K562 (cell line): ENCODE results near the gene R3HDM1. TPM values are rescaled to one million over a fixed set of nuclear protein-coding genes. Genes with fewer than 3 reads are reported as not detected.
"Not testable (repeated sequence)": the region's sequence is repeated elsewhere in the genome, so short reads cannot be mapped to it uniquely, and the experiment has no call there.

Experiments used
- ATAC-seq: fragments of 200-7000 bp; cut with Tn5 transposase; 3 replicates; pipeline ENCODE4 v1.9.1; 2020; ENCODE audit warnings: moderate library complexity
- BruUV-seq: library from RNA; stranded (reverse); fragments of 400-500 nt; replicated peaks from 2 replicates; lab custom pipeline; 2021; lab: Mats Ljungman, UMichigan
- CTCF ChIA-PET: fragments of 300-600 bp; formaldehyde crosslinking; extraction: SDS; loops from one replicate; lab custom pipeline; 2021; ENCODE audit warnings: low intra/inter-chr PET ratio; lab: Yijun Ruan, JAX
- POLR2A ChIA-PET: fragments of 300-600, 350-650 bp; sonication (Branson Sonifier 250); formaldehyde crosslinking; extraction: SDS; loops from one replicate; lab custom pipeline; 2021; ENCODE audit warnings: antibody characterized with exemption, inconsistent platforms; lab: Yijun Ruan, JAX
- DNase-seq, 4 experiments: peaks; one replicate each; pipeline versions ENCODE4 v3.0.0 to v3.0.0-alpha.2; 2011 to 2018; ENCODE audit warnings: low spot score in 3 of 4, mixed read lengths in 3 of 4; ENCODE audit errors: extremely low read depth in 1 of 4
- FAIRE-seq: peaks from 2 replicates; lab custom pipeline; 2011; peaks lifted over from hg19 to GRCh38; lab: Jason Lieb, UNC
- H2AFZ ChIP-seq: 2 replicates; pipeline ENCODE4 v1.6.0; 2011; ENCODE audit warnings: low read depth, low read length, control low read depth, inconsistent platforms
- H3K27ac ChIP-seq: fragments of 200-600 bp; 3 replicates; pipeline ENCODE4 v1.8.0; 2011; ENCODE audit warnings: low read depth, mild to moderate bottlenecking, control low read depth, inconsistent platforms, low read length, moderate library complexity, mixed read lengths; ENCODE audit errors: extremely low read depth
- H3K27me3 ChIP-seq, 2 experiments: fragments of 300-600 bp in 1 of 2; 2 replicates in 1 of 2; 3 replicates in 1 of 2; pipeline versions ENCODE4 v1.6.0 to v1.8.0; 2011; ENCODE audit warnings: inconsistent platforms in 2 of 2, low read length in 2 of 2, mild to moderate bottlenecking in 1 of 2, mixed read lengths in 1 of 2, moderate library complexity in 1 of 2; ENCODE audit not compliant: control insufficient read depth in 2 of 2, insufficient read depth in 2 of 2
- H3K36me3 ChIP-seq: fragments of 300-600 bp; 3 replicates; pipeline ENCODE4 v1.8.0; 2011; ENCODE audit warnings: mild to moderate bottlenecking, low read length, inconsistent platforms; ENCODE audit not compliant: control insufficient read depth, insufficient read depth
- H3K4me1 ChIP-seq, 2 experiments: fragments of 200-600 bp in 1 of 2; replicated peaks in 1 of 2; 2 replicates in 1 of 2; 3 replicates in 1 of 2; pipeline versions ENCODE4 v1.5.1 to v1.8.0; 2011; ENCODE audit warnings: inconsistent platforms in 2 of 2, low read length in 2 of 2, mild to moderate bottlenecking in 1 of 2, mixed read lengths in 1 of 2, moderate library complexity in 1 of 2; ENCODE audit not compliant: control insufficient read depth in 2 of 2, insufficient read depth in 2 of 2
- H3K4me2 ChIP-seq: 2 replicates; pipeline ENCODE4 v1.6.1; 2011; ENCODE audit warnings: low read length, control low read depth, inconsistent platforms, mixed read lengths; ENCODE audit not compliant: insufficient read depth
- H3K4me3 ChIP-seq: fragments of 200-600 bp; sonication (generic), shearing (Covaris generic); 2 replicates; pipeline ENCODE4 v1.5.1; 2016; ENCODE audit warnings: control low read depth, inconsistent platforms
- H3K79me2 ChIP-seq: fragments of 200-600 bp; 3 replicates; pipeline ENCODE4 v1.8.0; 2011; ENCODE audit warnings: low read length, inconsistent platforms; ENCODE audit not compliant: control insufficient read depth, insufficient read depth
- H3K9ac ChIP-seq, 2 experiments: 2 replicates each; pipeline versions ENCODE4 v1.6.0 to v1.6.1; 2011; ENCODE audit warnings: low read depth in 2 of 2, low read length in 2 of 2, control low read depth in 1 of 2, inconsistent platforms in 1 of 2, mild to moderate bottlenecking in 1 of 2, mixed read lengths in 1 of 2; ENCODE audit not compliant: insufficient read depth in 1 of 2
- H3K9me1 ChIP-seq: one replicate; pipeline ENCODE4 v1.6.0; 2011; ENCODE audit warnings: inconsistent platforms, mild to moderate bottlenecking, low read length, moderate library complexity; ENCODE audit not compliant: control insufficient read depth, insufficient read depth
- H3K9me3 ChIP-seq: replicated peaks from 2 replicates; pipeline ENCODE4 v1.5.1; 2011; ENCODE audit warnings: low read depth, low read length, inconsistent platforms; ENCODE audit not compliant: control insufficient read depth, insufficient read depth
- H4K20me1 ChIP-seq: replicated peaks from 2 replicates; pipeline ENCODE4 v1.6.1; 2011; ENCODE audit warnings: low read length, inconsistent platforms, mixed read lengths; ENCODE audit not compliant: control insufficient read depth, insufficient read depth
- BRF1 ChIP-seq: IDR thresholded peaks from 3 replicates; pipeline ENCODE4 v1.6.1; 2011; ENCODE audit warnings: borderline replicate concordance, mild to moderate bottlenecking; ENCODE audit not compliant: insufficient read length; ENCODE audit errors: extremely low read depth
- MBD2 ChIP-seq: sonication (generic); IDR thresholded peaks from 2 replicates; pipeline ENCODE4 v1.6.1; 2016; ENCODE audit warnings: low read depth, borderline replicate concordance
- U2AF2 ChIP-seq: fragments of 200-400 bp; formaldehyde crosslinking; optimal IDR thresholded peaks from 2 replicates; pipeline ENCODE3; 2017; ENCODE audit warnings: low read depth, mild to moderate bottlenecking, low read length
- ZNF324 ChIP-seq: fragments of 250-450 bp; sonication (Bioruptor Pico); IDR thresholded peaks from 2 replicates; pipeline ENCODE4 v1.4.0; 2020; ENCODE audit warnings: mild to moderate bottlenecking
- WGBS: fragments of 100-300 bp; shearing (Covaris generic); methylation state at CpG from one replicate; pipeline ENCODE4 v1.1.6; 2016; ENCODE audit warnings: low coverage, mixed read lengths; ENCODE audit not compliant: insufficient coverage; ENCODE audit errors: missing lambda C conversion rate; 5-methylcytosine and 5-hydroxymethylcytosine counted together
- in situ Hi-C: fragments of 300-500 bp; cut with MboI; formaldehyde crosslinking; loops from 4 replicates; pipeline ENCODE4 v1.15.0; 2018; ENCODE audit warnings: inconsistent platforms, mixed read lengths
- intact Hi-C: fragments of 100-400 bp; cut with micrococcal nuclease; formaldehyde crosslinking; loops from 2 replicates; pipeline ENCODE4 v1.14.2; 2022
- polyA plus RNA-seq, 8 experiments: library from polyadenylated mRNA; depleted of rRNA in 4 of 8; stranded (reverse) in 5 of 8; unstranded in 3 of 8; fragments of >200 nt; fragmentation: Nextera tagmentation in 2 of 8; fragmentation: Illumina TruSeq in 1 of 8; extraction: Ambion mirVana in 2 of 8; extraction: Trizol in 1 of 8; gene quantifications; 2 replicates each; pipeline versions ENCODE4 v1.2.1 to v1.2.3, GENCODE V29; 2011 to 2014; ENCODE audit warnings: inconsistent platforms in 1 of 8, missing spikeins in 1 of 8
- total RNA-seq, 7 experiments: library from RNA; depleted of rRNA in 6 of 7; stranded (reverse); fragments of >200 nt in 6 of 7; fragmentation: Illumina TruSeq in 2 of 7; extraction: Trizol in 2 of 7; gene quantifications; 2 replicates each; pipeline versions ENCODE4 v1.2.1 to v1.2.3, GENCODE V29; 2011 to 2021; ENCODE audit warnings: low replicate concordance in 1 of 7
- TF ChIP-seq, protein P1 (sequence below): sonication (generic); formaldehyde crosslinking; IDR thresholded peaks from 2 replicates; pipeline ENCODE4 v1.8.0; 2023; ENCODE audit warnings: mild to moderate bottlenecking, missing genetic modification reagents

The R3HDM1 gene
- total and polyA plus RNA-seq, 9 of the 15 experiments (the other 6 are each of a cell fraction or from before 2014, with no cell fraction given), result 12.4 to 89.4 (median 31.0) TPM

GRCh38 chr2:135620198-135620597 lies 88.9 kb downstream of the R3HDM1 start (continued):
- TF ChIP-seq, protein P1, sequence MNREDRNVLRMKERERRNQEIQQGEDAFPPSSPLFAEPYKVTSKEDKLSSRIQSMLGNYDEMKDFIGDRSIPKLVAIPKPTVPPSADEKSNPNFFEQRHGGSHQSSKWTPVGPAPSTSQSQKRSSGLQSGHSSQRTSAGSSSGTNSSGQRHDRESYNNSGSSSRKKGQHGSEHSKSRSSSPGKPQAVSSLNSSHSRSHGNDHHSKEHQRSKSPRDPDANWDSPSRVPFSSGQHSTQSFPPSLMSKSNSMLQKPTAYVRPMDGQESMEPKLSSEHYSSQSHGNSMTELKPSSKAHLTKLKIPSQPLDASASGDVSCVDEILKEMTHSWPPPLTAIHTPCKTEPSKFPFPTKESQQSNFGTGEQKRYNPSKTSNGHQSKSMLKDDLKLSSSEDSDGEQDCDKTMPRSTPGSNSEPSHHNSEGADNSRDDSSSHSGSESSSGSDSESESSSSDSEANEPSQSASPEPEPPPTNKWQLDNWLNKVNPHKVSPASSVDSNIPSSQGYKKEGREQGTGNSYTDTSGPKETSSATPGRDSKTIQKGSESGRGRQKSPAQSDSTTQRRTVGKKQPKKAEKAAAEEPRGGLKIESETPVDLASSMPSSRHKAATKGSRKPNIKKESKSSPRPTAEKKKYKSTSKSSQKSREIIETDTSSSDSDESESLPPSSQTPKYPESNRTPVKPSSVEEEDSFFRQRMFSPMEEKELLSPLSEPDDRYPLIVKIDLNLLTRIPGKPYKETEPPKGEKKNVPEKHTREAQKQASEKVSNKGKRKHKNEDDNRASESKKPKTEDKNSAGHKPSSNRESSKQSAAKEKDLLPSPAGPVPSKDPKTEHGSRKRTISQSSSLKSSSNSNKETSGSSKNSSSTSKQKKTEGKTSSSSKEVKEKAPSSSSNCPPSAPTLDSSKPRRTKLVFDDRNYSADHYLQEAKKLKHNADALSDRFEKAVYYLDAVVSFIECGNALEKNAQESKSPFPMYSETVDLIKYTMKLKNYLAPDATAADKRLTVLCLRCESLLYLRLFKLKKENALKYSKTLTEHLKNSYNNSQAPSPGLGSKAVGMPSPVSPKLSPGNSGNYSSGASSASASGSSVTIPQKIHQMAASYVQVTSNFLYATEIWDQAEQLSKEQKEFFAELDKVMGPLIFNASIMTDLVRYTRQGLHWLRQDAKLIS (CRISPR knock-in tag), result no peak
- TF ChIP-seq U2AF2, result no peak
- no peak for TF ChIP-seq ZNF324
- TF ChIP-seq BRF1, result no peak

DNA sequence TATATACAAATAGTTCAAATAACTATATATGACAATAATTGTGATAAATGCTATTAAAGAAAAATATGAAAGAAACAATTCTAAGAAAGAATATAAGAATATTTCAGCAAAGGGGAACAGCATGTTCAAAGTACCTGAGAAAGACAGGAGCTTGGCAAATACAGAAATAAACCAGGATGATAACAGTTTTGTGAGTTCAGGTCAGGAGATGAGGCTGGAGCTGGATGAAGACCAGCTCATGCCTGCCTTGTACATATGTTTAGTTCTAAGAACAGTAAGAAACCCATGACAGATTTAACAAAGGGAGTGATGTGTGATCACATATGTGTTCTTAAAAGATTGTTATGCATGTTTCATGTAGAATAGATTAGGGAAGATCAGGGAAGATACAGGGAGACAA lies 98.2 kb downstream of the R3HDM1 start:
- no peak overlapping the region for H2AFZ ChIP-seq
- FAIRE-seq, result no peak
- ChIA-PET POLR2A (no interaction called here), CTCF (no interaction called here)
- H3K9ac ChIP-seq, result no peak overlapping the region
- no peaks in the 10 kb centered on the region for H3K4me1 ChIP-seq
- no peaks in the 10 kb centered on the region for H3K79me2 ChIP-seq
- no peak for DNase-seq
- in situ Hi-C loops (no loop called here), intact Hi-C loops (no loop called here)
- peaks cover 19% of the 10 kb centered on the region; the same call in 1 of the 3 replicates for H3K36me3 ChIP-seq
- no peaks in the 10 kb centered on the region for H3K9me1 ChIP-seq
- no peak for TF ChIP-seq MBD2
- BruUV-seq, result no TSS peak
- no peaks in the 10 kb centered on the region for H3K27me3 ChIP-seq
- H3K4me3 ChIP-seq, result no peak overlapping the region
- no peak overlapping the region for H3K4me2 ChIP-seq
- ATAC-seq, result no peak
- no peak overlapping the region for H3K27ac ChIP-seq
- no peaks in the 10 kb centered on the region for H3K9me3 ChIP-seq
- H4K20me1 ChIP-seq, result no peaks in the 10 kb centered on the region

DNA sequence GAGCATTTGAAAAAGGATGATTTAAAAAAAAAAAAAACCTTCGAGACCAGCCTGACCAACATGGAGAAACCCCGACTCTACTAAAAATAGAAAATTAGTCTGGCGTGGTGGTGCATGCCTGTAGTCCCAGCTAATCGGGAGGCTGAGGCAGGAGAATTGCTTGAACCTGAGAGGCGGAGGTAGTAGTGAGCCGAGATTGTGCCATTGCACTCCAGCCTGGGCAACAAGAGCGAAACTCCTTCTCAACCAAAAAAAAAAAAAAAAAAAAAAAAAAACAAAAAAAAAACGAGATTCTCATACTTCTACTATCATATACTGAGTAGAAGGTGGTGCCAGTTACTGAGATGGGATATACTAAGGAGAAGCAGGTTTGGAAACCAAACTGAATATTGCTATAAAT lies 98.8 kb downstream of the R3HDM1 start:
- H3K27me3 ChIP-seq, H3K79me2 ChIP-seq, H3K9me3 ChIP-seq, POLR2A ChIA-PET, H4K20me1 ChIP-seq, H3K4me1 ChIP-seq, H3K27ac ChIP-seq, H3K9me1 ChIP-seq, H3K9ac ChIP-seq, intact Hi-C loops, H3K4me2 ChIP-seq, FAIRE-seq, DNase-seq, BruUV-seq, CTCF ChIA-PET, H3K4me3 ChIP-seq, H2AFZ ChIP-seq, in situ Hi-C loops, ATAC-seq: not testable (repeated sequence)
- H3K36me3 ChIP-seq, result peaks cover 19% of the 10 kb centered on the region; the same call in 1 of the 3 replicates
- WGBS, result 94% methylated on average over 7 of the region's 8 CpGs
